KMS-11 (cell line): Measurements from ENCODE around the gene KIF19.

Experiments
- H2AFZ ChIP-seq: fragments of 200-600 bp; sonication (generic); 2 replicates; pipeline ENCODE4 v1.6.1; 2016; ENCODE audit warnings: antibody characterized with exemption, mixed run types, low read depth
- H3K27ac ChIP-seq: fragments of 200-600 bp; sonication (generic); 2 replicates; pipeline ENCODE4 v1.6.1; 2016; ENCODE audit warnings: mild to moderate bottlenecking, mixed run types
- H3K27me3 ChIP-seq: fragments of 200-600 bp; sonication (generic); 2 replicates; pipeline ENCODE4 v1.6.1; 2017; ENCODE audit warnings: mild to moderate bottlenecking, low read depth, mixed run types, moderate library complexity; ENCODE audit not compliant: insufficient read depth
- H3K36me3 ChIP-seq: fragments of 200-600 bp; sonication (generic); 2 replicates; pipeline ENCODE4 v1.6.1; 2017; ENCODE audit warnings: mild to moderate bottlenecking, mixed run types; ENCODE audit not compliant: insufficient read depth
- H3K4me1 ChIP-seq: fragments of 200-600 bp; sonication (generic); 2 replicates; pipeline ENCODE4 v1.6.1; 2016; ENCODE audit warnings: mild to moderate bottlenecking, low read depth, mixed run types; ENCODE audit not compliant: poor library complexity, severe bottlenecking
- H3K4me2 ChIP-seq: fragments of 200-600 bp; sonication (generic); 2 replicates; pipeline ENCODE4 v1.7.0; 2016; ENCODE audit warnings: mild to moderate bottlenecking, mixed run types
- H3K4me3 ChIP-seq: fragments of 200-600 bp; sonication (generic); IDR thresholded peaks from 2 replicates; pipeline ENCODE4 v1.6.1; 2017; ENCODE audit warnings: low read depth, low read length, mixed read lengths; ENCODE audit not compliant: insufficient read depth
- H3K79me2 ChIP-seq: fragments of 200-600 bp; sonication (generic); 2 replicates; pipeline ENCODE4 v1.6.1; 2016; ENCODE audit warnings: low read depth, mixed run types; ENCODE audit not compliant: insufficient read depth
- H3K9ac ChIP-seq: fragments of 200-600 bp; sonication (generic); 2 replicates; pipeline ENCODE4 v1.6.1; 2016; ENCODE audit warnings: mild to moderate bottlenecking, mixed run types
- H4K20me1 ChIP-seq: fragments of 200-600 bp; sonication (generic); 2 replicates; pipeline ENCODE4 v1.6.1; 2016; ENCODE audit warnings: mild to moderate bottlenecking, mixed run types; ENCODE audit not compliant: insufficient read depth
- CTCF ChIP-seq: fragments of 200-600 bp; sonication (generic); conservative IDR thresholded peaks from 2 replicates; pipeline ENCODE4 v1.6.1; 2017; ENCODE audit warnings: low read depth, mild to moderate bottlenecking, antibody characterized with exemption, low read length, moderate library complexity, mixed read lengths

The KIF19 gene

GRCh38 chr17:74340470-74341023 is 14.5 kb downstream of the KIF19 start:
- Histone ChIP-seq H3K36me3 (no peaks in the 10 kb centered on the region), H3K27me3 (peaks cover 58% of the 10 kb centered on the region), H3K79me2 (no peaks in the 10 kb centered on the region), H3K4me1 (no peaks in the 10 kb centered on the region), H3K27ac (no peak overlapping the region), H3K9ac (no peak overlapping the region), H2AFZ (no peak overlapping the region), H3K4me3 (no peak overlapping the region), H3K4me2 (no peak overlapping the region), H4K20me1 (no peaks in the 10 kb centered on the region)
- TF ChIP-seq CTCF: no peak

- Histone ChIP-seq H4K20me1 (no peaks in the 10 kb centered on the region), H3K27me3 (peaks cover 65% of the 10 kb centered on the region), H3K4me3 (no peak overlapping the region), H2AFZ (no peak overlapping the region), H3K4me1 (no peaks in the 10 kb centered on the region), H3K79me2 (no peaks in the 10 kb centered on the region), H3K9ac (no peak overlapping the region), H3K4me2 (no peak overlapping the region), H3K27ac (no peak overlapping the region), H3K36me3 (no peaks in the 10 kb centered on the region)
- no peak for TF ChIP-seq CTCF
These were observed 16.2 kb downstream of the KIF19 start for GRCh38 chr17:74342224-74342623.

GRCh38 chr17:74343121-74343520 is 17.1 kb downstream of the KIF19 start:
- no peaks in the 10 kb centered on the region for H3K79me2 ChIP-seq
- no peak overlapping the region for H3K9ac ChIP-seq
- H3K4me2 ChIP-seq: no peak overlapping the region
- no peak for TF ChIP-seq CTCF
- H2AFZ ChIP-seq: no peak overlapping the region
- H3K4me1 ChIP-seq: no peaks in the 10 kb centered on the region
- no peaks in the 10 kb centered on the region for H3K36me3 ChIP-seq
- no peak overlapping the region for H3K4me3 ChIP-seq
- no peaks in the 10 kb centered on the region for H4K20me1 ChIP-seq
- no peak overlapping the region for H3K27ac ChIP-seq
- H3K27me3 ChIP-seq: peaks cover 71% of the 10 kb centered on the region

- Histone ChIP-seq H3K36me3 (no peaks in the 10 kb centered on the region), H3K79me2 (no peaks in the 10 kb centered on the region), H2AFZ (no peak overlapping the region), H4K20me1 (no peaks in the 10 kb centered on the region), H3K27me3 (peaks cover 71% of the 10 kb centered on the region), H3K9ac (no peak overlapping the region), H3K4me1 (no peaks in the 10 kb centered on the region), H3K4me3 (no peak overlapping the region), H3K4me2 (no peak overlapping the region), H3K27ac (no peak overlapping the region)
- TF ChIP-seq CTCF: no peak
These were observed 17.7 kb downstream of the KIF19 start for GRCh38 chr17:74343526-74344284.
